Transverse colon (tissue), 4 donors: ENCODE results near the gene ISX.

Experiments used
- EP300 ChIP-seq: sonication (generic); formaldehyde crosslinking; IDR thresholded peaks from one replicate; pipeline ENCODE4 v1.6.1; 2017; ENCODE audit warnings: antibody characterized with exemption, low read depth
- POLR2A ChIP-seq: fragments of 450-650 bp; IDR thresholded peaks from one replicate; pipeline ENCODE4 v1.6.1; 2016; ENCODE audit warnings: antibody characterized with exemption, mild to moderate bottlenecking, moderate library complexity
- POLR2AphosphoS5 ChIP-seq, 3 donors: sonication (generic); formaldehyde crosslinking; IDR thresholded peaks; one replicate each; pipeline ENCODE4 v1.6.1; 2016; ENCODE audit warnings: antibody characterized with exemption in 3 of 3
- TF ChIP-seq, protein P1 (sequence below), 5 experiments: fragments of 200-600 bp in 3 of 5; fragments of 450-650 bp in 2 of 5; sonication (generic) in 3 of 5; IDR thresholded peaks; 1 replicate in 2 of 5; 2 replicates in 3 of 5; pipeline ENCODE4 v1.5.1; 2016 to 2017; ENCODE audit warnings: antibody characterized with exemption in 5 of 5, inconsistent platforms in 3 of 5, mild to moderate bottlenecking in 2 of 5, moderate library complexity in 1 of 5

- no peak for TF ChIP-seq EP300
- no peak for TF ChIP-seq POLR2A
- TF ChIP-seq, protein P1, sequence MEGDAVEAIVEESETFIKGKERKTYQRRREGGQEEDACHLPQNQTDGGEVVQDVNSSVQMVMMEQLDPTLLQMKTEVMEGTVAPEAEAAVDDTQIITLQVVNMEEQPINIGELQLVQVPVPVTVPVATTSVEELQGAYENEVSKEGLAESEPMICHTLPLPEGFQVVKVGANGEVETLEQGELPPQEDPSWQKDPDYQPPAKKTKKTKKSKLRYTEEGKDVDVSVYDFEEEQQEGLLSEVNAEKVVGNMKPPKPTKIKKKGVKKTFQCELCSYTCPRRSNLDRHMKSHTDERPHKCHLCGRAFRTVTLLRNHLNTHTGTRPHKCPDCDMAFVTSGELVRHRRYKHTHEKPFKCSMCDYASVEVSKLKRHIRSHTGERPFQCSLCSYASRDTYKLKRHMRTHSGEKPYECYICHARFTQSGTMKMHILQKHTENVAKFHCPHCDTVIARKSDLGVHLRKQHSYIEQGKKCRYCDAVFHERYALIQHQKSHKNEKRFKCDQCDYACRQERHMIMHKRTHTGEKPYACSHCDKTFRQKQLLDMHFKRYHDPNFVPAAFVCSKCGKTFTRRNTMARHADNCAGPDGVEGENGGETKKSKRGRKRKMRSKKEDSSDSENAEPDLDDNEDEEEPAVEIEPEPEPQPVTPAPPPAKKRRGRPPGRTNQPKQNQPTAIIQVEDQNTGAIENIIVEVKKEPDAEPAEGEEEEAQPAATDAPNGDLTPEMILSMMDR (IDR thresholded peaks at IDR 0.05), result no peak
- no peak for TF ChIP-seq POLR2AphosphoS5 (IDR thresholded peaks at IDR 0.05)
These were observed 53.5 kb downstream of the ISX start for GRCh38 chr22:35119494-35119893.
